BJ (cell line): ENCODE results near the gene ZNF784. TPM values are rescaled to one million over a fixed set of nuclear protein-coding genes. Genes with fewer than 3 reads are reported as not detected.

Source experiments
- CTCF ChIA-PET: fragments of 350-600 bp; formaldehyde crosslinking; extraction: SDS; loops from one replicate; lab custom pipeline; 2021; ENCODE audit warnings: antibody characterized with exemption, inconsistent platforms; lab: Yijun Ruan, JAX
- POLR2A ChIA-PET: fragments of 300-600 bp; sonication (Branson Sonifier 250); formaldehyde crosslinking; extraction: SDS; loops from one replicate; lab custom pipeline; 2021; ENCODE audit warnings: antibody characterized with exemption; lab: Charles Lee
- DNase-seq: peaks from one replicate; pipeline ENCODE4 v3.0.0-alpha.2; 2011; ENCODE audit warnings: low read depth
- H3K27me3 ChIP-seq: 2 replicates; pipeline ENCODE4 v1.6.0; 2011; ENCODE audit warnings: low read length; ENCODE audit not compliant: control insufficient read depth, insufficient read depth
- H3K36me3 ChIP-seq: 2 replicates; pipeline ENCODE4 v1.5.1; 2011; ENCODE audit warnings: low read length; ENCODE audit not compliant: control insufficient read depth, insufficient read depth
- H3K4me3 ChIP-seq: 2 replicates; pipeline ENCODE4 v1.5.1; 2011; ENCODE audit warnings: low read depth, mild to moderate bottlenecking, control low read depth, low read length
- CTCF ChIP-seq: IDR thresholded peaks from 2 replicates; pipeline ENCODE4 v1.5.1; 2011; ENCODE audit warnings: low read depth, mild to moderate bottlenecking, control low read depth, inconsistent platforms, low read length, moderate library complexity; ENCODE audit not compliant: insufficient read depth
- polyA minus RNA-seq: library from RNA; depleted of rRNA, polyadenylated mRNA; stranded (reverse); fragments of >200 nt; gene quantifications from 2 replicates; pipeline ENCODE4 v1.2.3, GENCODE V29; 2011; rRNA and poly(A)+ RNA removed
- polyA plus RNA-seq: library from polyadenylated mRNA; depleted of rRNA; stranded (reverse); fragments of >200 nt; gene quantifications from 2 replicates; pipeline ENCODE4 v1.2.3, GENCODE V29; 2011; rRNA removed

ZNF784 gene
- polyA plus RNA-seq (2.9 and 4.5 TPM in 2 replicates), polyA minus RNA-seq (2.9 and 4.0 TPM in 2 replicates)

GRCh38 chr19:55624109-55625003, at the start of gene ZNF784:
Gene ZNF784, minus strand, starts transcription at chr19:55624566. Its CDS starts 5 bp downstream, at chr19:55624561.
- CTCF ChIA-PET, result interaction anchor here (0.8 to 5.7 kb wide), 7 partner anchors 9 to 464 kb away, joined by 3 to 30 read pairs (median 5); partner anchors contain the start of gene ZNF865
- peak within 1 kb of the TSS; percentile 82 for H3K4me3 ChIP-seq
- H3K27me3 ChIP-seq, result no peaks in the 10 kb centered on the region
- peaks cover 6% of the 10 kb centered on the region for H3K36me3 ChIP-seq
- POLR2A ChIA-PET, result interaction anchor here (0.6 kb wide), 2 partner anchors 53 to 394 kb away, joined by 5 to 9 read pairs; no protein-coding TSS in a partner anchor
- no peak for TF ChIP-seq CTCF
- no peak for DNase-seq

GRCh38 chr19:55673889-55674288, 49.5 kb upstream of the ZNF784 start:
- ChIA-PET POLR2A (no interaction called here), CTCF (interaction anchor here (0.9 kb wide), 1 partner anchor 41 kb away, joined by 3 read pairs; no protein-coding TSS in a partner anchor)
- Histone ChIP-seq H3K36me3 (peaks cover 23% of the 10 kb centered on the region), H3K27me3 (no peaks in the 10 kb centered on the region), H3K4me3 (no peak overlapping the region)
- TF ChIP-seq CTCF, result no peak
- DNase-seq, result no peak

GRCh38 chr19:55673465-55673864, 49.1 kb upstream of the ZNF784 start:
- no peaks in the 10 kb centered on the region for H3K27me3 ChIP-seq
- peaks cover 22% of the 10 kb centered on the region for H3K36me3 ChIP-seq
- TF ChIP-seq CTCF, result no peak
- ChIA-PET POLR2A (no interaction called here), CTCF (interaction anchor here (0.5 to 0.9 kb wide), 2 partner anchors 41 to 508 kb away, joined by 3 read pairs; no protein-coding TSS in a partner anchor)
- no peak overlapping the region for H3K4me3 ChIP-seq
- no peak for DNase-seq

GRCh38 chr19:55672418-55672817, 48.1 kb upstream of the ZNF784 start:
- ChIA-PET POLR2A (no interaction called here), CTCF (interaction anchor here (1.3 to 2.0 kb wide), 4 partner anchors 15 to 46 kb away, joined by 3 to 17 read pairs (median 6); partner anchors contain the start of gene CCDC106)
- DNase-seq, result no peak
- H3K36me3 ChIP-seq, result peaks cover 26% of the 10 kb centered on the region
- TF ChIP-seq CTCF, result no peak
- no peak overlapping the region for H3K4me3 ChIP-seq
- no peaks in the 10 kb centered on the region for H3K27me3 ChIP-seq

- CTCF ChIA-PET, result interaction anchor here (1.0 to 2.0 kb wide), 11 partner anchors 9 to 45 kb away, joined by 3 to 17 read pairs (median 4); partner anchors contain the start of genes CCDC106 and U2AF2
- POLR2A ChIA-PET, result no interaction called here
- no peak for DNase-seq
- TF ChIP-seq CTCF, result no peak
- H3K36me3 ChIP-seq, result peaks cover 38% of the 10 kb centered on the region
- H3K4me3 ChIP-seq, result no peak overlapping the region
- H3K27me3 ChIP-seq, result no peaks in the 10 kb centered on the region
Measured at GRCh38 chr19:55671054-55671378, 46.6 kb upstream of the ZNF784 start.
